IMR-90 (cell line): ENCODE data around the gene ACTBL2. TPM values are rescaled to one million over a fixed set of nuclear protein-coding genes. Genes with fewer than 3 reads are reported as not detected.

Experiments
- ATAC-seq: fragments of 200-7000 bp; cut with Tn5 transposase; 2 replicates; pipeline ENCODE4 v1.9.1; 2020; ENCODE audit warnings: low read depth, mild to moderate bottlenecking, moderate library complexity
- BruUV-seq: library from RNA; stranded (reverse); fragments of 400-500 nt; replicated peaks from 2 replicates; lab custom pipeline; 2021; lab: Mats Ljungman, UMichigan
- CTCF ChIA-PET: fragments of 300-600 bp; formaldehyde crosslinking; extraction: SDS; loops from one replicate; lab custom pipeline; 2021; ENCODE audit warnings: antibody characterized with exemption; lab: Yijun Ruan, JAX
- POLR2A ChIA-PET: fragments of 300-600 bp; sonication (Branson Sonifier 250); formaldehyde crosslinking; loops from one replicate; lab custom pipeline; 2022; ENCODE audit warnings: antibody characterized with exemption; ENCODE audit not compliant: unreplicated experiment; lab: Charles Lee
- DNase-seq: peaks from one replicate; pipeline ENCODE4 v3.0.0; 2013
- H2AFZ ChIP-seq: replicated peaks from 2 replicates; pipeline ENCODE3; 2013; ENCODE audit warnings: low read length, mild to moderate bottlenecking; ENCODE audit not compliant: poor library complexity
- H2AK5ac ChIP-seq: 2 replicates; pipeline ENCODE4 v1.6.1; 2013; ENCODE audit warnings: low read depth, low read length, inconsistent platforms
- H2AK9ac ChIP-seq: replicated peaks from 2 replicates; pipeline ENCODE3; 2013; ENCODE audit warnings: mild to moderate bottlenecking, low read depth, low read length, moderate library complexity; ENCODE audit not compliant: poor library complexity
- H2BK120ac ChIP-seq: 2 replicates; pipeline ENCODE4 v1.6.1; 2013; ENCODE audit warnings: low read depth, low read length, inconsistent platforms
- H2BK15ac ChIP-seq: 3 replicates; pipeline ENCODE4 v1.6.1; 2013; ENCODE audit warnings: low read depth, low read length, inconsistent platforms
- H2BK20ac ChIP-seq: 2 replicates; pipeline ENCODE4 v1.6.1; 2013; ENCODE audit warnings: low read depth, mild to moderate bottlenecking, inconsistent platforms, low read length, moderate library complexity
- H2BK5ac ChIP-seq: 2 replicates; pipeline ENCODE4 v1.6.1; 2013; ENCODE audit warnings: mild to moderate bottlenecking, low read depth, low read length, inconsistent platforms; ENCODE audit not compliant: poor library complexity, severe bottlenecking
- H3K14ac ChIP-seq: replicated peaks from 2 replicates; pipeline ENCODE4 v1.6.1; 2013; ENCODE audit warnings: low read depth, low read length, inconsistent platforms
- H3K18ac ChIP-seq: 2 replicates; pipeline ENCODE4 v1.6.1; 2013; ENCODE audit warnings: low read depth, low read length, control low read depth
- H3K23ac ChIP-seq: 2 replicates; pipeline ENCODE4 v1.6.1; 2013; ENCODE audit warnings: low read depth, low read length, inconsistent platforms
- H3K27ac ChIP-seq: 2 replicates; pipeline ENCODE4 v1.5.1; 2013; ENCODE audit warnings: mild to moderate bottlenecking, control low read depth, low read length; ENCODE audit not compliant: insufficient read depth
- H3K27me3 ChIP-seq: 2 replicates; pipeline ENCODE4 v1.6.1; 2013; ENCODE audit warnings: low read length; ENCODE audit not compliant: control insufficient read depth, insufficient read depth
- H3K36me3 ChIP-seq: 2 replicates; pipeline ENCODE4 v1.6.1; 2013; ENCODE audit warnings: low read length, mixed read lengths; ENCODE audit not compliant: control insufficient read depth, insufficient read depth
- H3K4ac ChIP-seq: 2 replicates; pipeline ENCODE4 v1.6.1; 2013; ENCODE audit warnings: low read depth, low read length, inconsistent platforms
- H3K4me1 ChIP-seq: 2 replicates; pipeline ENCODE4 v1.6.1; 2013; ENCODE audit warnings: low read length, mixed read lengths; ENCODE audit not compliant: control insufficient read depth, insufficient read depth
- H3K4me2 ChIP-seq: 2 replicates; pipeline ENCODE4 v1.6.1; 2013; ENCODE audit warnings: low read depth, mild to moderate bottlenecking, control low read depth, low read length, moderate library complexity
- H3K4me3 ChIP-seq: 2 replicates; pipeline ENCODE4 v1.5.1; 2013; ENCODE audit warnings: low read depth, mild to moderate bottlenecking, control low read depth, low read length, moderate library complexity; ENCODE audit not compliant: insufficient read depth
- H3K56ac ChIP-seq: 2 replicates; pipeline ENCODE4 v1.6.1; 2013; ENCODE audit warnings: low read length, inconsistent platforms; ENCODE audit not compliant: insufficient read depth; ENCODE audit errors: extremely low read depth
- H3K79me1 ChIP-seq, 2 experiments: 2 replicates each; pipeline ENCODE4 v1.6.1; 2013; ENCODE audit warnings: low read length in 2 of 2, inconsistent platforms in 1 of 2, low read depth in 1 of 2
- H3K9ac ChIP-seq: 2 replicates; pipeline ENCODE4 v1.6.1; 2013; ENCODE audit warnings: low read depth, low read length, control low read depth
- H3K9me1 ChIP-seq: 2 replicates; pipeline ENCODE4 v1.6.1; 2013; ENCODE audit warnings: low read length, inconsistent platforms; ENCODE audit not compliant: insufficient read depth
- H3K9me3 ChIP-seq: 2 replicates; pipeline ENCODE4 v1.6.1; 2013; ENCODE audit warnings: low read length; ENCODE audit not compliant: control insufficient read depth, insufficient read depth
- H4K20me1 ChIP-seq: 2 replicates; pipeline ENCODE4 v1.6.1; 2013; ENCODE audit warnings: low read length, inconsistent platforms; ENCODE audit not compliant: insufficient read depth
- H4K5ac ChIP-seq: 2 replicates; pipeline ENCODE4 v1.6.1; 2013; ENCODE audit warnings: mild to moderate bottlenecking, low read depth, low read length, control low read depth
- H4K8ac ChIP-seq, 2 experiments: 2 replicates each; pipeline ENCODE4 v1.6.1; 2013; ENCODE audit warnings: low read depth in 2 of 2, low read length in 2 of 2, control low read depth in 1 of 2, inconsistent platforms in 1 of 2
- H4K91ac ChIP-seq: 2 replicates; pipeline ENCODE4 v1.6.1; 2013; ENCODE audit warnings: low read depth, low read length, inconsistent platforms; ENCODE audit not compliant: insufficient read depth
- ELK1 ChIP-seq: fragments of 150-350 bp; IDR thresholded peaks from 2 replicates; pipeline ENCODE4 v1.6.1; 2016; ENCODE audit warnings: low read depth, mild to moderate bottlenecking, low read length, moderate library complexity, borderline replicate concordance
- MAZ ChIP-seq: IDR thresholded peaks from 2 replicates; pipeline ENCODE4 v1.6.1; 2012; ENCODE audit warnings: low read depth, mild to moderate bottlenecking, low read length, improper control_type of control experiment, moderate library complexity, borderline replicate concordance
- RCOR1 ChIP-seq: IDR thresholded peaks from 2 replicates; pipeline ENCODE4 v1.6.1; 2012; ENCODE audit warnings: mild to moderate bottlenecking, low read length, improper control_type of control experiment; ENCODE audit not compliant: insufficient replicate concordance
- USF2 ChIP-seq: fragments of 150-350 bp; IDR thresholded peaks from 2 replicates; pipeline ENCODE4 v1.6.1; 2017; ENCODE audit warnings: mild to moderate bottlenecking, antibody characterized with exemption, low read length, low read depth
- WGBS, 2 experiments: methylation state at CpG; one replicate each; pipeline versions ENCODE4 v1.1.5 to v1.1.7; 2013; ENCODE audit warnings: missing lambda C conversion rate in 2 of 2; ENCODE audit not compliant: insufficient read length in 1 of 2; ENCODE audit errors: extremely low coverage in 2 of 2; 5-methylcytosine and 5-hydroxymethylcytosine counted together
- dilution Hi-C: fragments of 300-500 bp; cut with HindIII; formaldehyde crosslinking; loops from one replicate; pipeline ENCODE4 v1.14.3; 2018; ENCODE audit warnings: low sequenced_read_pairs; ENCODE audit not compliant: unreplicated experiment
- in situ Hi-C: fragments of 300-500 bp; cut with MboI; formaldehyde crosslinking; loops from 3 replicates; pipeline ENCODE4 v1.14.3; 2019; ENCODE audit warnings: low sequenced_read_pairs, inconsistent platforms, mixed read lengths
- intact Hi-C: fragments of 100-400 bp; cut with micrococcal nuclease; formaldehyde crosslinking; loops from 2 replicates; pipeline ENCODE4 v1.10.0; 2022
- polyA plus RNA-seq, 3 experiments: library from polyadenylated mRNA; depleted of rRNA; stranded (reverse); fragments of >200 nt; gene quantifications; 2 replicates each; pipeline ENCODE4 v1.2.3, GENCODE V29; 2012; ENCODE audit warnings: low replicate concordance in 1 of 3
- total RNA-seq: library from RNA; depleted of rRNA; stranded (reverse); fragments of >200 nt; gene quantifications from 2 replicates; pipeline ENCODE4 v1.2.3, GENCODE V29; 2012

The ACTBL2 gene
- total and polyA plus RNA-seq, 2 of the 4 experiments (the other 2 are of a cell fraction), result 0.29 to 1.6 TPM

DNA sequence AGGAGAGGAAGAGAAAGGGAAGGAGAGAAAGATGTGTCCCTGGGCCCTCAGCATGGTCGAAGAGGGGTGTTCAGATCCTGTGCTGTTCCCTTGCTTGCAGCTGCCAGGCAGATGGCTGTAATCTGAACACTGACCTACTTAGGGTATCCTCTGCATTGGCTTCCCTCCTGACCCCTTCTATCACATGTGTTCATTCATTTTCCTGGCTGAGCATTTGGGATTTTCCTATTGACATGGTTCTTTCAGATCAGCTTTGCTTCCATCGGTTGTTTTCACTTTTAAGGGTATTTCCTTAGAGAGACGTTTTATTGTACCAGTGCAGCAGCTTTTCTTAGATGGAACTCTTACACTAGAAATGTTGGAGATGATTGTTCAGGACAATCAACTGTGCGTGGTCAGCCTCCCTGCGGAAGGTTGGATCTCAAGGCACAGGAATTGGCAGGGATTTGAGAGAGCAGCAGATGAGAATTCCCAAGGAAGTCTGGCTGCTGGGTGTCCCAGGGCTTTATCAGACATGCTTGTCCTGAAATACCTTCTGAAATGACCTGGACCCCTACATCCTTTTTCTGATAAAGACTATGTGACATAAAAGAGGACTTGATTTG, 26.0 kb downstream of the ACTBL2 start:
- no peak overlapping the region for H3K27ac ChIP-seq
- peak overlapping the region; percentile 69 for H4K91ac ChIP-seq
- peaks cover 17% of the 10 kb centered on the region for H3K4me1 ChIP-seq
- no peaks in the 10 kb centered on the region for H3K79me1 ChIP-seq
- no peaks in the 10 kb centered on the region for H4K20me1 ChIP-seq
- peak overlapping the region; percentile 38 for H2AFZ ChIP-seq
- peak overlapping the region; percentile 84 for H2AK5ac ChIP-seq
- no peak overlapping the region for H3K56ac ChIP-seq
- H3K18ac ChIP-seq, result peak overlapping the region; percentile 20
- no peaks in the 10 kb centered on the region for H3K27me3 ChIP-seq
- H3K36me3 ChIP-seq, result no peaks in the 10 kb centered on the region
- no peak overlapping the region for H2AK9ac ChIP-seq
- in situ Hi-C loops, result no loop called here
- TF ChIP-seq MAZ (no peak), ELK1 (no peak), USF2 (no peak), RCOR1 (no peak)
- H2BK15ac ChIP-seq, result peak overlapping the region; percentile 72; the same call in 2 of the 3 replicates
- POLR2A ChIA-PET, result no interaction called here
- H3K9ac ChIP-seq, result no peak overlapping the region
- CTCF ChIA-PET, result interaction anchor here (1.3 kb wide), 1 partner anchor 9 kb away, joined by 4 read pairs; no protein-coding TSS in a partner anchor
- H3K9me1 ChIP-seq, result peaks cover 1% of the 10 kb centered on the region; the same call in 1 of the 2 replicates
- ATAC-seq (no peak), DNase-seq (no peak)
- no peak overlapping the region for H3K4me2 ChIP-seq
- peak overlapping the region; percentile 78; the same call in 1 of the 2 replicates for H3K14ac ChIP-seq
- peak overlapping the region; percentile 49 for H2BK20ac ChIP-seq
- dilution Hi-C loops, result no loop called here
- intact Hi-C loops, result no loop called here
- H3K23ac ChIP-seq, result peak overlapping the region; percentile 69
- peak overlapping the region; percentile 44; the same call in 1 of the 2 replicates for H4K5ac ChIP-seq
- peak overlapping the region; percentile 84 for H2BK120ac ChIP-seq
- H3K9me3 ChIP-seq, result no peaks in the 10 kb centered on the region
- WGBS, 2 experiments, result no CpG with 5 or more reads among the region's 5 CpGs
- no peak overlapping the region for H3K4me3 ChIP-seq
- BruUV-seq, result no TSS peak
- peak overlapping the region; percentile 75 for H3K4ac ChIP-seq
- peak overlapping the region in 1 of 2 experiments; percentile 40; a peak in 1 of 4 replicates for H4K8ac ChIP-seq
- peak overlapping the region; percentile 10 for H2BK5ac ChIP-seq
